Measurements from ENCODE around the gene CDKAL1.

DNA sequence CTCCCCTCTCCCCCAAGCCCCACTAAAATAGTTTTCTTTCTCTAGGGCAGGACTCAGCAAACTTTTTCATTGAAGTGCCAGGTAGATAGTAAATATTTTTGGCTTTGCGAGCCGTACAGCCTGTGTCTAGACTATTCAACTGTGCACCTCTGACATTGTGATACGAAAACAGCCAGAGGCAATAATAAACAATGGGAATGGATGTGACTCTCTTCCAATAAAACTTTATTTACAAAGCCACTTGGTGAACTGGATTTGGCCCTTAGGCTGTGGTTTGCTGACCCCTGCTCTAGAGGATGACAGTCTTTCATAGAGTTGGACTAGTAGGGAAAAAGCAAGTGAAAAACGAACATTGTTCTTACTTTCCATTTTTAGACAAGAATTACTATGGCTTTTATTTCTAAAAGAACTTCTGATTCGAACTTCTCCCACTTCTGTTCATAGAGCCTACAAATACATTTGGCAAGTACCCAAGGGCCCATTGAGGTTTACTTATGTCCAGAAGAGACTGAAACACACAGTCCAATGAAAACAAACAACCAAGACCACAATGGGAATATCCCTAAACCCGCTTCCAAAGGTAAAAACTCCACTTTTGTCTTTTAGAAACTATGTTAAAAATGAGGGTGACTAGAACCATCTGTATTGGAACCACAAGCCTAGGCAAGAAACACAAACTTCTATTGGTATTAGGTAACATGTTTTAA is 46.4 kb upstream of the CDKAL1 start:
- TF ChIP-seq FOXM1 (IDR thresholded peaks at IDR 0.05; ENCODE audit: borderline replicate concordance) (no peak), ELF4 (IDR thresholded peaks at IDR 0.05) (no peak), NFRKB (IDR thresholded peaks at IDR 0.05) (no peak), L3MBTL2 (conservative IDR thresholded peaks at IDR 0.05) (no peak), FOXK2 (IDR thresholded peaks at IDR 0.05) (no peak), CTBP1 (IDR thresholded peaks at IDR 0.05; ENCODE audit: borderline replicate concordance) (no peak), BHLHE40 (IDR thresholded peaks at IDR 0.05; ENCODE audit: borderline replicate concordance) (no peak)
